ENCODE results near the gene HOXB3.

DNA sequence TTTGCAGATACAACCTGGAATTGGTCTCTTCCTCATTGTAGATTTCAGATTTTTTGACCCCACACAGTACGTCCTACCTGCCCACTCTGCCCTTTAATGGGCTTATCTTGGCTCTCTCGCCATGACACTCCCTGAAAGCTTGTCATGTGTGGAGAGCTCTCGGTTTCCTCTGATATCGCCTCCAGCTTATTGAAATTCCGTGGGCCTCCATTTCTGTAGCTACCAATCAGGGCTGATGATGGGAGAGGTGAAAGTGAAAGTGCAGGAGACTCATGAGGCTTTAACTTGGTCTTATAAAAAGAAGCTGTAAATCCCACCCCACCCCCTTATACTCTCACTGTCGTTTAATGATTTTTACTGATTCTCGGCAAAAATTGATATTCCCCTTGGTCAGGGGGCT is 76.9 kb downstream of the HOXB3 start:
- no peak for TF ChIP-seq POLR2A (IDR thresholded peaks at IDR 0.05; ENCODE audit: low read depth, low read length)
- no peak for TF ChIP-seq SMC3 (IDR thresholded peaks at IDR 0.05; ENCODE audit: low read depth, low read length)
- TF ChIP-seq, protein P1, sequence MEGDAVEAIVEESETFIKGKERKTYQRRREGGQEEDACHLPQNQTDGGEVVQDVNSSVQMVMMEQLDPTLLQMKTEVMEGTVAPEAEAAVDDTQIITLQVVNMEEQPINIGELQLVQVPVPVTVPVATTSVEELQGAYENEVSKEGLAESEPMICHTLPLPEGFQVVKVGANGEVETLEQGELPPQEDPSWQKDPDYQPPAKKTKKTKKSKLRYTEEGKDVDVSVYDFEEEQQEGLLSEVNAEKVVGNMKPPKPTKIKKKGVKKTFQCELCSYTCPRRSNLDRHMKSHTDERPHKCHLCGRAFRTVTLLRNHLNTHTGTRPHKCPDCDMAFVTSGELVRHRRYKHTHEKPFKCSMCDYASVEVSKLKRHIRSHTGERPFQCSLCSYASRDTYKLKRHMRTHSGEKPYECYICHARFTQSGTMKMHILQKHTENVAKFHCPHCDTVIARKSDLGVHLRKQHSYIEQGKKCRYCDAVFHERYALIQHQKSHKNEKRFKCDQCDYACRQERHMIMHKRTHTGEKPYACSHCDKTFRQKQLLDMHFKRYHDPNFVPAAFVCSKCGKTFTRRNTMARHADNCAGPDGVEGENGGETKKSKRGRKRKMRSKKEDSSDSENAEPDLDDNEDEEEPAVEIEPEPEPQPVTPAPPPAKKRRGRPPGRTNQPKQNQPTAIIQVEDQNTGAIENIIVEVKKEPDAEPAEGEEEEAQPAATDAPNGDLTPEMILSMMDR (conservative IDR thresholded peaks at IDR 0.05; ENCODE audit: low read depth, low read length): no peak
- TF ChIP-seq MXI1 (IDR thresholded peaks at IDR 0.05; ENCODE audit: borderline replicate concordance, low read depth, low read length): no peak
- no peak for TF ChIP-seq RFX5 (IDR thresholded peaks at IDR 0.05; ENCODE audit: low read depth, low read length)
- TF ChIP-seq, protein P2, sequence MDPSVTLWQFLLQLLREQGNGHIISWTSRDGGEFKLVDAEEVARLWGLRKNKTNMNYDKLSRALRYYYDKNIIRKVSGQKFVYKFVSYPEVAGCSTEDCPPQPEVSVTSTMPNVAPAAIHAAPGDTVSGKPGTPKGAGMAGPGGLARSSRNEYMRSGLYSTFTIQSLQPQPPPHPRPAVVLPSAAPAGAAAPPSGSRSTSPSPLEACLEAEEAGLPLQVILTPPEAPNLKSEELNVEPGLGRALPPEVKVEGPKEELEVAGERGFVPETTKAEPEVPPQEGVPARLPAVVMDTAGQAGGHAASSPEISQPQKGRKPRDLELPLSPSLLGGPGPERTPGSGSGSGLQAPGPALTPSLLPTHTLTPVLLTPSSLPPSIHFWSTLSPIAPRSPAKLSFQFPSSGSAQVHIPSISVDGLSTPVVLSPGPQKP (IDR thresholded peaks at IDR 0.05; ENCODE audit: borderline replicate concordance, low read depth, low read length): no peak
- TF ChIP-seq RCOR1 (IDR thresholded peaks at IDR 0.05; ENCODE audit: insufficient replicate concordance, low read length): no peak
